PC-3 (cell line): ENCODE measurements around the gene ACVR1. TPM values are rescaled to one million over a fixed set of nuclear protein-coding genes. Genes with fewer than 3 reads are reported as not detected.
A peak's percentile ranks its signal among the peaks of the same experiment; 100 is the strongest.

ENCODE experiments used
- ATAC-seq: fragments of 200-7000 bp; cut with Tn5 transposase; 2 replicates; pipeline ENCODE4 v1.9.1; 2020; ENCODE audit warnings: mild to moderate bottlenecking, moderate library complexity
- BruUV-seq: library from RNA; stranded (reverse); fragments of 400-500 nt; replicated peaks from 2 replicates; lab custom pipeline; 2021; lab: Mats Ljungman, UMichigan
- CTCF ChIA-PET: fragments of 300-600 bp; sonication (Branson Sonifier 250); formaldehyde crosslinking; loops from one replicate; lab custom pipeline; 2022; ENCODE audit warnings: antibody characterized with exemption; lab: Charles Lee
- POLR2A ChIA-PET: fragments of 300-600 bp; sonication (Branson Sonifier 250); formaldehyde crosslinking; loops from one replicate; lab custom pipeline; 2022; ENCODE audit warnings: antibody characterized with exemption; ENCODE audit not compliant: unreplicated experiment; lab: Charles Lee
- DNase-seq: peaks from one replicate; pipeline ENCODE4 v3.0.0-alpha.2; 2015
- H2AFZ ChIP-seq: fragments of 300-600 bp; sonication (generic); 2 replicates; pipeline ENCODE4 v1.6.0; 2016; ENCODE audit warnings: antibody characterized with exemption, low read length
- H3F3A ChIP-seq: fragments of 300-600 bp; sonication (generic); one replicate; pipeline ENCODE4 v1.6.0; 2017; ENCODE audit warnings: antibody characterized with exemption, low read length, control low read depth, mild to moderate bottlenecking; ENCODE audit not compliant: unreplicated experiment
- H3K27ac ChIP-seq: fragments of 300-600 bp; sonication (generic); 2 replicates; pipeline ENCODE4 v1.5.1; 2016; ENCODE audit warnings: mild to moderate bottlenecking, low read length
- H3K27me3 ChIP-seq: fragments of 300-600 bp; sonication (generic); 2 replicates; pipeline ENCODE4 v1.6.1; 2016; ENCODE audit warnings: low read length, mixed read lengths
- H3K36me3 ChIP-seq: fragments of 300-600 bp; sonication (generic); 2 replicates; pipeline ENCODE4 v1.6.1; 2016; ENCODE audit warnings: low read depth, mixed run types, low read length, mixed read lengths
- H3K4me1 ChIP-seq: fragments of 300-600 bp; sonication (generic); 2 replicates; pipeline ENCODE4 v1.5.1; 2016; ENCODE audit warnings: low read length; ENCODE audit not compliant: insufficient read depth
- H3K4me2 ChIP-seq: fragments of 300-600 bp; sonication (generic); 2 replicates; pipeline ENCODE4 v1.6.0; 2016; ENCODE audit warnings: low read length
- H3K4me3 ChIP-seq: fragments of 300-600 bp; sonication (generic); 2 replicates; pipeline ENCODE4 v1.5.1; 2016; ENCODE audit warnings: mild to moderate bottlenecking, low read length, mixed read lengths
- H3K79me2 ChIP-seq: fragments of 300-600 bp; sonication (generic); 2 replicates; pipeline ENCODE4 v1.6.1; 2017; ENCODE audit warnings: low read length, mixed read lengths
- H3K9ac ChIP-seq: fragments of 300-600 bp; sonication (generic); 2 replicates; pipeline ENCODE4 v1.6.0; 2016; ENCODE audit warnings: mild to moderate bottlenecking, low read length
- H3K9me2 ChIP-seq: fragments of 300-600 bp; sonication (generic); replicated peaks from 2 replicates; pipeline ENCODE4 v1.6.1; 2016; ENCODE audit warnings: mixed run types, low read length, mixed read lengths
- H3K9me3 ChIP-seq: fragments of 300-600 bp; sonication (generic); 2 replicates; pipeline ENCODE4 v1.6.1; 2016; ENCODE audit warnings: low read length, mixed read lengths
- H4K20me1 ChIP-seq: fragments of 300-600 bp; sonication (generic); 2 replicates; pipeline ENCODE4 v1.6.1; 2016; ENCODE audit warnings: low read length, mixed read lengths
- EZH2 ChIP-seq: fragments of 300-600 bp; sonication (generic); IDR thresholded peaks from one replicate; pipeline ENCODE4 v1.6.1; 2017; ENCODE audit warnings: antibody characterized with exemption, mild to moderate bottlenecking, low read length; ENCODE audit not compliant: unreplicated experiment
- EZH2phosphoT487 ChIP-seq: fragments of 300-600 bp; sonication (generic); IDR thresholded peaks from 2 replicates; pipeline ENCODE4 v1.6.1; 2018; ENCODE audit warnings: mild to moderate bottlenecking, antibody characterized with exemption, low read length, borderline replicate concordance
- intact Hi-C: fragments of 100-400 bp; cut with micrococcal nuclease; formaldehyde crosslinking; loops from 2 replicates; pipeline ENCODE4 v1.9.0; 2023
- total RNA-seq: library from RNA; depleted of rRNA; stranded (reverse); fragments of >200 nt; gene quantifications from 2 replicates; pipeline ENCODE4 v1.2.3, GENCODE V29; 2014
- TF ChIP-seq, protein P1 (sequence below): fragments of 300-600 bp; sonication (generic); conservative IDR thresholded peaks from 2 replicates; pipeline ENCODE4 v1.5.1; 2017; ENCODE audit warnings: antibody characterized with exemption, low read depth, mild to moderate bottlenecking, low read length

Gene ACVR1
- total RNA-seq, 1 experiment from 2014 or later = 6.7 TPM

DNA sequence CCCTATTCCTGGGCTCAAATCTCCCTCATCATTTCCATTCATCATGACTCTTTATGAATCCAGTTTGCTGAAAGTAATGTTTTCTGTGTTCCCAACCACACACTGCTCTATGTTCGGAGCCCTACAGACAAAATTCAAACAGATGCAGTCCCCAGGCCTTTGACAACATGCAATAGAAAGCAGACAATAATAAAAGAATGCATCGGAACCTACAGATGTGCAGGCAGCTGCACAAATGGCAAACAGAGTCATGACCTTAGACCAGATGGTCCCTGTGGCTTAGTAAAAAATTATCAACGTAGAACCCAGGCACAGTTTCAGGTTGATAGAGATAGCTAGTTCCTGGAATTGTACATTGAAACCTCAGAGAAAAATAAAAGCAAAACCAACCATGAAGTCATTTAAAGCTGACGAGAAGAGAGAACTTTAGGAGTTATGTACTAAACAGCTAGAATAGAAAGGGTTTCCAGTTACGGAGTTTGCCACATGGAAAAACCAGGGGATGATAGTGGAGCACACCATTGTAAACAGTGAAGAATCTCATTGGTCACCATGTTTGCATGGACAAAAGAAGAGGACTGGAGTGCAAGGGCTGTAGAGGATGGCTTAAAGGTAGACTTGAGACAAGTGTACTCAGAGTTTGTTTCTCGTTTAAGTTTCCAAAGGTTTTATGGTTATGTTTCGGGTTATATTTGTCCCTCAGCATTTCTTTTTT lies 23.2 kb upstream of the ACVR1 start:
- no peaks in the 10 kb centered on the region for H3K27me3 ChIP-seq
- no peak overlapping the region for H3K4me2 ChIP-seq
- CTCF ChIA-PET = interaction anchor here (0.6 kb wide), 1 partner anchor 111 kb away, joined by 3 read pairs; no protein-coding TSS in a partner anchor

DNA sequence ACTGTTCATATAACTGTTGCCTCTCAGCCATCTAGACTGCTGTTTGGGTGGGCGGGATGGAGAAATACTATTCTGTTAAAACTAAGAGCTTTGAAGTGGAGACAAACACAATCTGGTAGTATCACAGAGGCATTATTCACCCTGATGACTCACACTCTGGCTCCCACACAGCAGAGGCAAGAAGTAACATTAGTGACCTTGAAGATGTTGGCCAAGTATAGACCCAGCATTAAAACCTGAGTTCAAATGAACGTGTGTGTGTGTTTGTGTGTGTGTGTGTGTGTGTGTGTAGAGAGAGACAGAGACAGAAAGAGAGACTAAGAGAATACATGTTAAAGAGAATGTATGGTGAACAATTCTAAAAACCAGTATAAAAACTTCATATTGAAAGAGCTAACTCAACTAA lies 22.5 kb upstream of the ACVR1 start:
- intact Hi-C loops = no loop called here
- Histone ChIP-seq H4K20me1 (no peaks in the 10 kb centered on the region), H3K9ac (no peak overlapping the region), H3F3A (no peaks in the 10 kb centered on the region), H3K9me3 (no peaks in the 10 kb centered on the region), H2AFZ (no peak overlapping the region), H3K4me1 (peaks cover 24% of the 10 kb centered on the region), H3K9me2 (no peaks in the 10 kb centered on the region), H3K36me3 (no peaks in the 10 kb centered on the region), H3K79me2 (no peaks in the 10 kb centered on the region), H3K4me3 (no peak overlapping the region), H3K27ac (no peak overlapping the region), H3K27me3 (no peaks in the 10 kb centered on the region), H3K4me2 (no peak overlapping the region)
- TF ChIP-seq EZH2phosphoT487 = no peak
- TF ChIP-seq, protein P1, sequence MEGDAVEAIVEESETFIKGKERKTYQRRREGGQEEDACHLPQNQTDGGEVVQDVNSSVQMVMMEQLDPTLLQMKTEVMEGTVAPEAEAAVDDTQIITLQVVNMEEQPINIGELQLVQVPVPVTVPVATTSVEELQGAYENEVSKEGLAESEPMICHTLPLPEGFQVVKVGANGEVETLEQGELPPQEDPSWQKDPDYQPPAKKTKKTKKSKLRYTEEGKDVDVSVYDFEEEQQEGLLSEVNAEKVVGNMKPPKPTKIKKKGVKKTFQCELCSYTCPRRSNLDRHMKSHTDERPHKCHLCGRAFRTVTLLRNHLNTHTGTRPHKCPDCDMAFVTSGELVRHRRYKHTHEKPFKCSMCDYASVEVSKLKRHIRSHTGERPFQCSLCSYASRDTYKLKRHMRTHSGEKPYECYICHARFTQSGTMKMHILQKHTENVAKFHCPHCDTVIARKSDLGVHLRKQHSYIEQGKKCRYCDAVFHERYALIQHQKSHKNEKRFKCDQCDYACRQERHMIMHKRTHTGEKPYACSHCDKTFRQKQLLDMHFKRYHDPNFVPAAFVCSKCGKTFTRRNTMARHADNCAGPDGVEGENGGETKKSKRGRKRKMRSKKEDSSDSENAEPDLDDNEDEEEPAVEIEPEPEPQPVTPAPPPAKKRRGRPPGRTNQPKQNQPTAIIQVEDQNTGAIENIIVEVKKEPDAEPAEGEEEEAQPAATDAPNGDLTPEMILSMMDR = no peak
- TF ChIP-seq EZH2 = no peak
- peak; percentile 69 for DNase-seq
- peak; percentile 77 for ATAC-seq
- BruUV-seq = no TSS peak
- ChIA-PET CTCF (no interaction called here), POLR2A (no interaction called here)

More for the DNA sequence above, 23.2 kb upstream of the ACVR1 start:
- Histone ChIP-seq H3K4me1 (peaks cover 23% of the 10 kb centered on the region), H2AFZ (no peak overlapping the region), H3K9me2 (no peaks in the 10 kb centered on the region), H4K20me1 (no peaks in the 10 kb centered on the region), H3K9me3 (no peaks in the 10 kb centered on the region), H3K9ac (no peak overlapping the region), H3K4me3 (no peak overlapping the region), H3K79me2 (no peaks in the 10 kb centered on the region), H3K36me3 (no peaks in the 10 kb centered on the region), H3K27ac (no peak overlapping the region), H3F3A (no peaks in the 10 kb centered on the region)
- ATAC-seq = no peak
- DNase-seq = no peak
- no peak for TF ChIP-seq EZH2phosphoT487
- no peak for TF ChIP-seq EZH2
- TF ChIP-seq, protein P1 = no peak
- POLR2A ChIA-PET = no interaction called here
- BruUV-seq = no TSS peak
- intact Hi-C loops = no loop called here
